Glutamatergic neuron (in vitro differentiated cells): Measurements from ENCODE around the gene RFC3. TPM values are rescaled to one million over a fixed set of nuclear protein-coding genes. Genes with fewer than 3 reads are reported as not detected.

Source experiments
- DNase-seq: peaks from one replicate; pipeline ENCODE4 v3.0.0; 2022
- H3K27ac Mint-ChIP-seq: one replicate; pipeline ENCODE4 v1.8.0; 2020; ENCODE audit warnings: mild to moderate bottlenecking, mixed read lengths, inconsistent platforms; ENCODE audit not compliant: unreplicated experiment
- H3K27me3 Mint-ChIP-seq: one replicate; pipeline ENCODE4 v1.8.0; 2020; ENCODE audit warnings: mild to moderate bottlenecking, moderate library complexity, mixed read lengths, inconsistent platforms; ENCODE audit not compliant: unreplicated experiment
- H3K36me3 Mint-ChIP-seq: one replicate; pipeline ENCODE4 v1.8.0; 2020; ENCODE audit warnings: mild to moderate bottlenecking, mixed read lengths, inconsistent platforms; ENCODE audit not compliant: unreplicated experiment
- H3K4me1 Mint-ChIP-seq: one replicate; pipeline ENCODE4 v1.8.0; 2020; ENCODE audit warnings: mild to moderate bottlenecking, low read depth, mixed read lengths, inconsistent platforms; ENCODE audit not compliant: unreplicated experiment
- H3K4me3 Mint-ChIP-seq: one replicate; pipeline ENCODE4 v1.8.0; 2020; ENCODE audit warnings: mild to moderate bottlenecking, mixed read lengths, inconsistent platforms; ENCODE audit not compliant: unreplicated experiment
- H3K9me3 Mint-ChIP-seq: one replicate; pipeline ENCODE4 v1.8.0; 2020; ENCODE audit warnings: mild to moderate bottlenecking, moderate library complexity, mixed read lengths, inconsistent platforms; ENCODE audit not compliant: unreplicated experiment
- total RNA-seq: library from RNA; stranded (reverse); fragmentation: NEBNext Ultra II Directional; extraction: Animal tissue kit (Norgen Biotek cat#: 25700); gene quantifications from one replicate; pipeline ENCODE4 v1.2.1, GENCODE V29; 2021; ENCODE audit not compliant: unreplicated experiment
- TF ChIP-seq, protein P1 (sequence below): fragments of 200-600 bp; sonication (generic); IDR thresholded peaks from one replicate; pipeline ENCODE4 v1.5.0; 2021; ENCODE audit not compliant: partially characterized antibody, unreplicated experiment

The RFC3 gene
- total RNA-seq, 1 donor from 2014 or later, result 12.6 TPM

DNA sequence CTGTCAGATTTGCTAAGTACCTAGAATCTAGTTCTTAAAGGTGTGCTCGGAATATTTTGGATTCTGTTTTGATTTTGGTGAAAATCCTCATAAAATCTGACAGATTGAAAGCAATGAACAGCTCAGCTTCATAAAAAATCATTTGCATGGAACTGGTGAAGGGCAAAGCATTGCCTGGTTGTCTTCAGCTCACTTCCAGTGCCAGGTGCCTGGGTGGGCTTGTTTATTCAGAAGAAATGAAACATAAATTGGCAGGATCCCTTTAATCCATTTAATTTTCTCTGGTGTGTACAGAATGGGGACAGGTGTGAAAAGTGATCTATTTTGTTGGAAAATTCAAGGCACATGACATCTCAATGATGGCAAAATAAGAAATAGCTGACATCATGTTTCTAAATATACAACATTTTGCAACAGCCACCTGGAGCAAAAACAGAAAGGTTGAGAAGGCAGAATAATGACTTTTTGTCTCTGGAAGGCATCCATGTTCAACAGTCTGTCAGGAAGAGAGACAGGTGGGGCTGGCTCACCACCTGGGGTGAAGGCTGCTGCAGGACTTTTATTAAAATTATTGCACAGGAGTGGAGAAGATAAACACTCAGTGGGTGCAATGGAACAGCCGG lies 52.2 kb downstream of the RFC3 start:
- no peak for DNase-seq
- Mint-ChIP-seq H3K9me3 (no peaks in the 10 kb centered on the region), H3K36me3 (no peaks in the 10 kb centered on the region), H3K27me3 (no peaks in the 10 kb centered on the region), H3K4me1 (no peaks in the 10 kb centered on the region), H3K27ac (no peak overlapping the region), H3K4me3 (no peak overlapping the region)
- TF ChIP-seq, protein P1, sequence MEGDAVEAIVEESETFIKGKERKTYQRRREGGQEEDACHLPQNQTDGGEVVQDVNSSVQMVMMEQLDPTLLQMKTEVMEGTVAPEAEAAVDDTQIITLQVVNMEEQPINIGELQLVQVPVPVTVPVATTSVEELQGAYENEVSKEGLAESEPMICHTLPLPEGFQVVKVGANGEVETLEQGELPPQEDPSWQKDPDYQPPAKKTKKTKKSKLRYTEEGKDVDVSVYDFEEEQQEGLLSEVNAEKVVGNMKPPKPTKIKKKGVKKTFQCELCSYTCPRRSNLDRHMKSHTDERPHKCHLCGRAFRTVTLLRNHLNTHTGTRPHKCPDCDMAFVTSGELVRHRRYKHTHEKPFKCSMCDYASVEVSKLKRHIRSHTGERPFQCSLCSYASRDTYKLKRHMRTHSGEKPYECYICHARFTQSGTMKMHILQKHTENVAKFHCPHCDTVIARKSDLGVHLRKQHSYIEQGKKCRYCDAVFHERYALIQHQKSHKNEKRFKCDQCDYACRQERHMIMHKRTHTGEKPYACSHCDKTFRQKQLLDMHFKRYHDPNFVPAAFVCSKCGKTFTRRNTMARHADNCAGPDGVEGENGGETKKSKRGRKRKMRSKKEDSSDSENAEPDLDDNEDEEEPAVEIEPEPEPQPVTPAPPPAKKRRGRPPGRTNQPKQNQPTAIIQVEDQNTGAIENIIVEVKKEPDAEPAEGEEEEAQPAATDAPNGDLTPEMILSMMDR, result no peak

GRCh38 chr13:33871207-33872004 lies 53.5 kb downstream of the RFC3 start:
- peaks cover 7% of the 10 kb centered on the region for H3K4me1 Mint-ChIP-seq
- TF ChIP-seq, protein P1, result no peak
- H3K27ac Mint-ChIP-seq, result no peak overlapping the region
- no peaks in the 10 kb centered on the region for H3K27me3 Mint-ChIP-seq
- no peaks in the 10 kb centered on the region for H3K9me3 Mint-ChIP-seq
- no peak overlapping the region for H3K4me3 Mint-ChIP-seq
- no peaks in the 10 kb centered on the region for H3K36me3 Mint-ChIP-seq
- no peak for DNase-seq

- Mint-ChIP-seq H3K27me3 (no peaks in the 10 kb centered on the region), H3K4me3 (no peak overlapping the region), H3K9me3 (no peaks in the 10 kb centered on the region), H3K27ac (no peak overlapping the region), H3K4me1 (peaks cover 7% of the 10 kb centered on the region), H3K36me3 (no peaks in the 10 kb centered on the region)
- DNase-seq, result no peak
- TF ChIP-seq, protein P1, result no peak
Measured at GRCh38 chr13:33872005-33872351, 54.0 kb downstream of the RFC3 start.

- H3K27ac Mint-ChIP-seq, result no peak overlapping the region
- no peaks in the 10 kb centered on the region for H3K36me3 Mint-ChIP-seq
- peaks cover 7% of the 10 kb centered on the region for H3K4me1 Mint-ChIP-seq
- H3K27me3 Mint-ChIP-seq, result no peaks in the 10 kb centered on the region
- no peak overlapping the region for H3K4me3 Mint-ChIP-seq
- H3K9me3 Mint-ChIP-seq, result no peaks in the 10 kb centered on the region
- TF ChIP-seq, protein P1, result no peak
- no peak for DNase-seq
Measured at GRCh38 chr13:33873251-33873908, 55.4 kb downstream of the RFC3 start.

GRCh38 chr13:33874871-33875270 lies 56.9 kb downstream of the RFC3 start:
- Mint-ChIP-seq H3K9me3 (no peaks in the 10 kb centered on the region), H3K27ac (no peak overlapping the region), H3K4me1 (peaks cover 7% of the 10 kb centered on the region), H3K4me3 (no peak overlapping the region), H3K36me3 (no peaks in the 10 kb centered on the region), H3K27me3 (no peaks in the 10 kb centered on the region)
- TF ChIP-seq, protein P1, result no peak
- DNase-seq, result no peak
